HepG2 (cell line): ENCODE data around the gene PANK1. TPM values are rescaled to one million over a fixed set of nuclear protein-coding genes. Genes with fewer than 3 reads are reported as not detected.

Experiments used
- ATAC-seq: fragments of 200-7000 bp; cut with Tn5 transposase; 3 replicates; pipeline ENCODE4 v1.9.1; 2020; ENCODE audit warnings: mild to moderate bottlenecking, moderate library complexity
- BruUV-seq: library from RNA; stranded (reverse); fragments of 400-500 nt; replicated peaks from 2 replicates; lab custom pipeline; 2021; lab: Mats Ljungman, UMichigan
- CTCF ChIA-PET: fragments of 300-600 bp; formaldehyde crosslinking; extraction: SDS; loops from one replicate; lab custom pipeline; 2021; ENCODE audit warnings: low total read pairs, inconsistent platforms, low intra/inter-chr PET ratio; lab: Yijun Ruan, JAX
- POLR2A ChIA-PET: fragments of 350-600 bp; sonication (Branson Sonifier 250); formaldehyde crosslinking; loops from one replicate; lab custom pipeline; 2020; ENCODE audit warnings: antibody characterized with exemption, inconsistent platforms; lab: Yijun Ruan, JAX
- DNase-seq: peaks from one replicate; pipeline ENCODE4 v3.0.0-alpha.2; 2015; ENCODE audit warnings: low spot score
- FAIRE-seq: peaks from 3 replicates; lab custom pipeline; 2011; peaks lifted over from hg19 to GRCh38; lab: Jason Lieb, UNC
- H2AFZ ChIP-seq: one replicate; pipeline ENCODE4 v1.6.1; 2011; ENCODE audit warnings: low read length, inconsistent platforms
- H3K27ac ChIP-seq: fragments of 300-600 bp; 3 replicates; pipeline ENCODE4 v1.8.0; 2011; ENCODE audit warnings: mixed run types, mild to moderate bottlenecking, mixed read lengths, low read length, inconsistent platforms; ENCODE audit not compliant: insufficient read depth; ENCODE audit errors: extremely low read length
- H3K27me3 ChIP-seq, 2 experiments: fragments of 200-600 bp in 1 of 2; 2 replicates in 1 of 2; 3 replicates in 1 of 2; pipeline versions ENCODE4 v1.6.0 to v1.8.0; 2011; ENCODE audit warnings: low read length in 2 of 2, mild to moderate bottlenecking in 2 of 2, moderate library complexity in 2 of 2, inconsistent platforms in 1 of 2; ENCODE audit not compliant: insufficient read depth in 2 of 2, control insufficient read depth in 1 of 2
- H3K36me3 ChIP-seq, 2 experiments: fragments of 200-600 bp in 1 of 2; replicated peaks in 1 of 2; 2 replicates in 1 of 2; 3 replicates in 1 of 2; pipeline versions ENCODE4 v1.5.1 to v1.8.0; 2011; ENCODE audit warnings: low read length in 2 of 2, inconsistent platforms in 1 of 2; ENCODE audit not compliant: insufficient read depth in 2 of 2, control insufficient read depth in 1 of 2
- H3K4me1 ChIP-seq: 2 replicates; pipeline ENCODE4 v1.5.1; 2012; ENCODE audit warnings: low read length, inconsistent platforms; ENCODE audit not compliant: insufficient read depth
- H3K4me2 ChIP-seq: 2 replicates; pipeline ENCODE4 v1.6.0; 2011; ENCODE audit warnings: low read depth, low read length, inconsistent platforms
- H3K4me3 ChIP-seq, 3 experiments: fragments of 200-600 bp in 1 of 3; sonication (generic), shearing (Covaris generic) in 1 of 3; replicated peaks in 1 of 3; 2 replicates each; pipeline ENCODE4 v1.5.1; 2011 to 2016; ENCODE audit warnings: low read length in 3 of 3, inconsistent platforms in 2 of 3, low read depth in 2 of 3, mild to moderate bottlenecking in 2 of 3, control low read depth in 1 of 3, mixed read lengths in 1 of 3; ENCODE audit not compliant: insufficient read depth in 1 of 3
- H3K79me2 ChIP-seq: one replicate; pipeline ENCODE4 v1.6.1; 2011; ENCODE audit warnings: low read length, inconsistent platforms; ENCODE audit not compliant: insufficient read depth
- H3K9ac ChIP-seq: 2 replicates; pipeline ENCODE4 v1.6.0; 2011; ENCODE audit warnings: mild to moderate bottlenecking, low read depth, low read length, inconsistent platforms; ENCODE audit not compliant: insufficient read depth
- H3K9me3 ChIP-seq: 2 replicates; pipeline ENCODE4 v1.5.1; 2012; ENCODE audit warnings: mild to moderate bottlenecking, low read length
- H4K20me1 ChIP-seq: 2 replicates; pipeline ENCODE4 v1.6.0; 2011; ENCODE audit warnings: inconsistent platforms, mild to moderate bottlenecking, low read length, moderate library complexity; ENCODE audit not compliant: insufficient read depth
- AGO2 ChIP-seq: fragments of 200-400 bp; formaldehyde crosslinking; optimal IDR thresholded peaks from 2 replicates; pipeline ENCODE3; 2017; ENCODE audit warnings: mild to moderate bottlenecking, low read depth, low read length, moderate library complexity
- CENPX ChIP-seq: sonication (generic); formaldehyde crosslinking; IDR thresholded peaks from 2 replicates; pipeline ENCODE4 v1.9.0; 2021; ENCODE audit warnings: mild to moderate bottlenecking, missing genetic modification reagents, moderate library complexity
- ERF ChIP-seq: IDR thresholded peaks from 2 replicates; pipeline ENCODE4 v1.6.1; 2018; ENCODE audit warnings: missing biosample characterization, missing genetic modification reagents
- ETV5 ChIP-seq: IDR thresholded peaks from 2 replicates; pipeline ENCODE4 v1.6.1; 2018; ENCODE audit warnings: missing biosample characterization, missing genetic modification reagents, inconsistent platforms, borderline replicate concordance
- FOXC1 ChIP-seq: sonication (generic); formaldehyde crosslinking; IDR thresholded peaks from 2 replicates; pipeline ENCODE4 v1.8.0; 2022; ENCODE audit warnings: mild to moderate bottlenecking, missing genetic modification reagents, borderline replicate concordance
- FOXP1 ChIP-seq, 2 experiments: fragments of 450-650 bp in 1 of 2; IDR thresholded peaks; 2 replicates each; pipeline ENCODE4 v1.6.1; 2017 to 2018; ENCODE audit warnings: antibody characterized with exemption in 1 of 2
- GATAD1 ChIP-seq: IDR thresholded peaks from 2 replicates; pipeline ENCODE4 v1.6.1; 2016; ENCODE audit warnings: missing genetic modification reagents, missing compliant biosample characterization
- MAF1 ChIP-seq: sonication (generic); formaldehyde crosslinking; IDR thresholded peaks from 2 replicates; pipeline ENCODE4 v1.5.0; 2020; ENCODE audit warnings: missing genetic modification reagents, borderline replicate concordance
- MZF1 ChIP-seq: sonication (generic); formaldehyde crosslinking; IDR thresholded peaks from 2 replicates; pipeline ENCODE4 v1.8.1; 2023; ENCODE audit warnings: mild to moderate bottlenecking, missing genetic modification reagents, borderline replicate concordance
- PCBP1 ChIP-seq: fragments of 200-400 bp; formaldehyde crosslinking; IDR thresholded peaks from 2 replicates; pipeline ENCODE4 v1.6.1; 2017; ENCODE audit warnings: mild to moderate bottlenecking, low read depth, low read length, borderline replicate concordance
- PHF20 ChIP-seq: sonication (generic); formaldehyde crosslinking; IDR thresholded peaks from 2 replicates; pipeline ENCODE4 v1.5.0; 2020; ENCODE audit warnings: mild to moderate bottlenecking, missing genetic modification reagents
- PITX1 ChIP-seq: sonication (generic); formaldehyde crosslinking; IDR thresholded peaks from 2 replicates; pipeline ENCODE4 v1.5.1; 2020; ENCODE audit warnings: mild to moderate bottlenecking, missing genetic modification reagents
- PPARG ChIP-seq: conservative IDR thresholded peaks from 2 replicates; pipeline ENCODE4 v1.6.1; 2016; ENCODE audit warnings: missing biosample characterization, missing genetic modification reagents
- RBM22 ChIP-seq: fragments of 200-400 bp; formaldehyde crosslinking; optimal IDR thresholded peaks from 2 replicates; pipeline ENCODE3; 2017; ENCODE audit warnings: mild to moderate bottlenecking, low read length, moderate library complexity
- RCOR2 ChIP-seq: IDR thresholded peaks from 2 replicates; pipeline ENCODE4 v1.6.1; 2016; ENCODE audit warnings: missing biosample characterization, missing genetic modification reagents
- SMAD9 ChIP-seq: sonication (generic); formaldehyde crosslinking; IDR thresholded peaks from 2 replicates; pipeline ENCODE4 v1.5.1; 2020; ENCODE audit warnings: mild to moderate bottlenecking, missing genetic modification reagents
- SMARCE1 ChIP-seq: fragments of 450-650 bp; IDR thresholded peaks from 2 replicates; pipeline ENCODE4 v1.6.1; 2017; ENCODE audit warnings: borderline replicate concordance
- SNAI1 ChIP-seq: sonication (generic); formaldehyde crosslinking; IDR thresholded peaks from 2 replicates; pipeline ENCODE4 v1.5.0; 2020; ENCODE audit warnings: mild to moderate bottlenecking, missing genetic modification reagents, borderline replicate concordance
- ZBTB20 ChIP-seq: sonication (generic); formaldehyde crosslinking; IDR thresholded peaks from 2 replicates; pipeline ENCODE4 v1.8.1; 2023; ENCODE audit warnings: missing genetic modification reagents, low read depth, mild to moderate bottlenecking, borderline replicate concordance
- ZNF235 ChIP-seq: sonication (generic); formaldehyde crosslinking; IDR thresholded peaks from 2 replicates; pipeline ENCODE4 v1.8.1; 2023; ENCODE audit warnings: mild to moderate bottlenecking, missing genetic modification reagents, borderline replicate concordance
- ZNF629 ChIP-seq: sonication (generic); formaldehyde crosslinking; conservative IDR thresholded peaks from 2 replicates; pipeline ENCODE4 v1.5.0; 2020; ENCODE audit warnings: missing genetic modification reagents
- ZNF7 ChIP-seq: IDR thresholded peaks from 2 replicates; pipeline ENCODE4 v1.6.1; 2016; ENCODE audit warnings: missing biosample characterization, missing genetic modification reagents
- ZNF724P ChIP-seq: sonication (generic); formaldehyde crosslinking; IDR thresholded peaks from 2 replicates; pipeline ENCODE4 v1.8.0; 2022; ENCODE audit warnings: missing genetic modification reagents, borderline replicate concordance
- ZNF747 ChIP-seq: sonication (generic); formaldehyde crosslinking; IDR thresholded peaks from 2 replicates; pipeline ENCODE4 v1.8.1; 2023; ENCODE audit warnings: missing genetic modification reagents, mild to moderate bottlenecking, borderline replicate concordance
- WGBS: methylation state at CpG from one replicate; pipeline ENCODE4 v1.1.6; 2017; ENCODE audit warnings: low lambda C conversion rate; 5-methylcytosine and 5-hydroxymethylcytosine counted together
- in situ Hi-C: cut with HindIII; loops from 2 replicates; pipeline ENCODE4 v1.10.0; 2017; ENCODE audit warnings: low pct_unique_long_range_greater_than_20kb; ENCODE audit not compliant: extremely low pct_ligation_motif_present
- intact Hi-C: fragments of 100-400 bp; cut with micrococcal nuclease; formaldehyde crosslinking; loops from one replicate; pipeline ENCODE4 v1.10.0; 2022; ENCODE audit not compliant: unreplicated experiment
- polyA plus RNA-seq, 8 experiments: library from polyadenylated mRNA; depleted of rRNA in 3 of 8; stranded (reverse) in 7 of 8; unstranded in 1 of 8; fragments of >200 nt; fragmentation: Illumina TruSeq in 4 of 8; extraction: Trizol in 4 of 8; gene quantifications; 2 replicates each; pipeline versions ENCODE4 v1.2.1 to v1.2.3, GENCODE V29; 2011 to 2016; ENCODE audit warnings: low read depth in 4 of 8, missing spikeins in 1 of 8, mixed read lengths in 1 of 8; ENCODE audit not compliant: insufficient read depth in 1 of 8
- total RNA-seq, 5 experiments: library from RNA; depleted of rRNA; stranded (reverse); fragments of >200 nt; fragmentation: Illumina TruSeq; extraction: Trizol; gene quantifications; 2 replicates each; pipeline ENCODE4 v1.2.3, GENCODE V29; 2016; ENCODE audit warnings: low read depth in 1 of 5
- TF ChIP-seq, protein P1 (sequence below): sonication (generic); formaldehyde crosslinking; IDR thresholded peaks from 2 replicates; pipeline ENCODE4 v1.4.0; 2020; ENCODE audit warnings: missing genetic modification reagents
- TF ChIP-seq, protein P2 (sequence below): IDR thresholded peaks from 2 replicates; pipeline ENCODE4 v1.6.1; 2016; ENCODE audit warnings: low read depth, borderline replicate concordance
- TF ChIP-seq, protein P3 (sequence below): sonication (generic); formaldehyde crosslinking; IDR thresholded peaks from 2 replicates; pipeline ENCODE4 v1.8.0; 2022; ENCODE audit warnings: mild to moderate bottlenecking, missing genetic modification reagents, borderline replicate concordance

Gene PANK1
- total and polyA plus RNA-seq, 2 of the 13 experiments (the other 11 are each of a cell fraction or from before 2014, with no cell fraction given) = 18.2 to 33.3 TPM

DNA sequence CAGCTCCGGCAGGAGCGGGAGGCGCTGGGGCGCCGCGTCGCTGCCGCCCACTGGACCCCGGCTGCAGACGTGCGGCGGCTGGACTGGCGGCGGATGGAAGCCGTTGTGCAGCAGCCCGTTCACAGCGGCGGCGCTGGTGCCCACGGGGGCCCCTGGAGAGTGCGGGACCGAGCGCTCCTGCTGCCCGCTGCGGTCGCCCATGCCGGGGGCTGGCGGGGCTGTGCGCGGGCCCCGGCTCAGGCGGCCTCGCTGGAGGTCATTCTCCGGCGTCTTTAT, 413 bp downstream of the PANK1 start:
- Histone ChIP-seq H3K79me2 (peaks cover 40% of the 10 kb centered on the region), H3K4me1 (peaks cover 52% of the 10 kb centered on the region), H3K9ac (peak overlapping the region; percentile 97), H3K4me3 (peak overlapping the region; percentile 80 to 94 (median 91)), H3K36me3 (no peaks in the 10 kb centered on the region; a peak in 1 of 5 replicates), H3K27ac (peak overlapping the region; percentile 99), H3K9me3 (peaks cover 6% of the 10 kb centered on the region), H3K4me2 (peak overlapping the region; percentile 97), H3K27me3 (no peaks in the 10 kb centered on the region), H4K20me1 (peaks cover 13% of the 10 kb centered on the region; the same call in 1 of the 2 replicates), H2AFZ (no peak overlapping the region)
- BruUV-seq = no TSS peak
- DNase-seq (no peak), ATAC-seq (peak; percentile 19), FAIRE-seq (no peak)
- in situ Hi-C loops (no loop called here), intact Hi-C loops (loop anchor here (5.0 kb wide), 1 partner anchor 217 kb away; no protein-coding TSS in a partner anchor)
- POLR2A ChIA-PET = interaction anchor here (1.0 to 5.9 kb wide), 10 partner anchors 10 to 394 kb away, joined by 3 to 114 read pairs (median 12); partner anchors contain the start of genes KIF20B and LIPA
- WGBS = no CpG with 5 or more reads among the region's 35 CpGs
- CTCF ChIA-PET = no interaction called here
- TF ChIP-seq ZNF7 (CRISPR knock-in tag) = no peak
- no peak for TF ChIP-seq FOXP1 (IDR thresholded peaks at IDR 0.05)
- no peak for TF ChIP-seq FOXP1 (CRISPR knock-in tag; IDR thresholded peaks at IDR 0.05)
- TF ChIP-seq RBM22 = no peak
- peak; percentile 99 for TF ChIP-seq AGO2
- no peak for TF ChIP-seq PITX1 (CRISPR knock-in tag)
- TF ChIP-seq ZNF724P (CRISPR knock-in tag) = no peak
- no peak for TF ChIP-seq GATAD1 (CRISPR knock-in tag)
- no peak for TF ChIP-seq ZNF747 (CRISPR knock-in tag)
- TF ChIP-seq, protein P1, sequence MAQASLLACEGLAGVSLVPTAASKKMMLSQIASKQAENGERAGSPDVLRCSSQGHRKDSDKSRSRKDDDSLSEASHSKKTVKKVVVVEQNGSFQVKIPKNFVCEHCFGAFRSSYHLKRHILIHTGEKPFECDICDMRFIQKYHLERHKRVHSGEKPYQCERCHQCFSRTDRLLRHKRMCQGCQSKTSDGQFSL = no peak
- no peak; the same call in 1 of the 2 replicates for TF ChIP-seq ZBTB20
- no peak for TF ChIP-seq SMAD9 (CRISPR knock-in tag)
- TF ChIP-seq PPARG (CRISPR knock-in tag) = no peak
- no peak for TF ChIP-seq RCOR2 (CRISPR knock-in tag)
- TF ChIP-seq, protein P2, sequence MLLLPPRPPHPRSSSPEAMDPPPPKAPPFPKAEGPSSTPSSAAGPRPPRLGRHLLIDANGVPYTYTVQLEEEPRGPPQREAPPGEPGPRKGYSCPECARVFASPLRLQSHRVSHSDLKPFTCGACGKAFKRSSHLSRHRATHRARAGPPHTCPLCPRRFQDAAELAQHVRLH (CRISPR knock-in tag) = no peak
- no peak for TF ChIP-seq ZNF629 (CRISPR knock-in tag)
- TF ChIP-seq CENPX (CRISPR knock-in tag) = no peak
- TF ChIP-seq, protein P3, sequence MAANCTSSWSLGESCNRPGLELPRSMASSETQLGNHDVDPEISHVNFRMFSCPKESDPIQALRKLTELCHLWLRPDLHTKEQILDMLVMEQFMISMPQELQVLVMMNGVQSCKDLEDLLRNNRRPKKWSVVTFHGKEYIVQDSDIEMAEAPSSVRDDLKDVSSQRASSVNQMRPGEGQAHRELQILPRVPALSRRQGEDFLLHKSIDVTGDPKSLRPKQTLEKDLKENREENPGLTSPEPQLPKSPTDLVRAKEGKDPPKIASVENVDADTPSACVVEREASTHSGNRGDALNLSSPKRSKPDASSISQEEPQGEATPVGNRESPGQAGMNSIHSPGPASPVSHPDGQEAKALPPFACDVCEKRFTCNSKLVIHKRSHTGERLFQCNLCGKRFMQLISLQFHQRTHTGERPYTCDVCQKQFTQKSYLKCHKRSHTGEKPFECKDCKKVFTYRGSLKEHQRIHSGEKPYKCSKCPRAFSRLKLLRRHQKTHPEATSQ = no peak
- TF ChIP-seq PHF20 (CRISPR knock-in tag) = no peak; the same call in 1 of the 2 replicates
- TF ChIP-seq ERF (CRISPR knock-in tag) = no peak
- TF ChIP-seq MZF1 (CRISPR knock-in tag) = no peak
- TF ChIP-seq ZNF235 (CRISPR knock-in tag) = no peak
- TF ChIP-seq ETV5 (CRISPR knock-in tag) = no peak
- no peak for TF ChIP-seq PCBP1
- no peak for TF ChIP-seq MAF1 (CRISPR knock-in tag)
- no peak for TF ChIP-seq FOXC1
- no peak for TF ChIP-seq SMARCE1
- TF ChIP-seq SNAI1 (CRISPR knock-in tag) = no peak
